ENCODE measurements around the gene CAMK1D.

- TF ChIP-seq CTCF (optimal IDR thresholded peaks at IDR 0.05 in 1 of 3, IDR thresholded peaks at IDR 0.05 in 1 of 3, conservative IDR thresholded peaks at IDR 0.05 in 1 of 3; ENCODE audit: extremely low read depth in 1 of 3, insufficient read depth in 2 of 3, low read length in 3 of 3) (no peak), EZH2 (IDR thresholded peaks at IDR 0.05; ENCODE audit: low read length) (no peak)
These were observed 60.3 kb downstream of the CAMK1D start for GRCh38 chr10:12409613-12410012.

Data from keratinocyte (primary cell).